T-cell (primary cell): ENCODE results near the gene A3GALT2. TPM values are rescaled to one million over a fixed set of nuclear protein-coding genes. Genes with fewer than 3 reads are reported as not detected.
A peak's percentile ranks its signal among the peaks of the same experiment; 100 is the strongest.

ENCODE experiments used
- ATAC-seq, 4 experiments: fragments of 200-7000 bp in 3 of 4; fragments of 150-1000 bp in 1 of 4; cut with Tn5 transposase; replicated peaks in 1 of 4; 1 replicate in 3 of 4; 2 replicates in 1 of 4; pipeline ENCODE4 v1.10.0; 2021; ENCODE audit warnings: moderate library complexity in 3 of 4, mild to moderate bottlenecking in 2 of 4, moderate number of reproducible peaks in 1 of 4
- CTCF ChIA-PET, 2 donors: fragments of 300-600 bp; sonication (Branson Sonifier 250); formaldehyde crosslinking; loops; one replicate each; lab custom pipeline; 2022; ENCODE audit warnings: antibody characterized with exemption in 2 of 2; lab: Charles Lee
- POLR2A ChIA-PET, 2 donors: fragments of 300-600 bp; sonication (Branson Sonifier 250); formaldehyde crosslinking; loops; one replicate each; lab custom pipeline; 2022; ENCODE audit warnings: antibody characterized with exemption in 2 of 2; lab: Charles Lee
- DNase-seq, 35 experiments: peaks; one replicate each; pipeline versions ENCODE4 v3.0.0 to v3.0.0-alpha.2; 2013 to 2023
- H3K27ac ChIP-seq: one replicate; pipeline ENCODE4 v1.5.1; 2013; ENCODE audit warnings: low read length
- H3K27me3 ChIP-seq, 2 experiments: replicated peaks in 1 of 2; 1 replicate in 1 of 2; 2 replicates in 1 of 2; pipeline versions ENCODE4 v1.6.1 to v1.7.0; 2013; ENCODE audit warnings: low read length in 1 of 2, mixed read lengths in 1 of 2; ENCODE audit not compliant: control insufficient read depth in 2 of 2, insufficient read depth in 2 of 2; ENCODE audit errors: extremely low read depth in 1 of 2
- H3K36me3 ChIP-seq, 2 donors: 1 replicate in 1 of 2; 2 replicates in 1 of 2; pipeline versions ENCODE4 v1.6.1 to v1.7.0; 2013; ENCODE audit warnings: low read length in 1 of 2; ENCODE audit not compliant: control insufficient read depth in 2 of 2, insufficient read depth in 1 of 2; ENCODE audit errors: extremely low read depth in 1 of 2
- H3K4me1 ChIP-seq, 2 experiments: 1 replicate in 1 of 2; 2 replicates in 1 of 2; pipeline versions ENCODE4 v1.6.1 to v1.7.0; 2013; ENCODE audit warnings: low read length in 2 of 2, mixed read lengths in 1 of 2; ENCODE audit not compliant: insufficient read depth in 2 of 2, control insufficient read depth in 1 of 2; ENCODE audit errors: extremely low read depth in 1 of 2
- H3K4me3 ChIP-seq, 2 donors: 1 replicate in 1 of 2; 2 replicates in 1 of 2; pipeline versions ENCODE4 v1.5.1 to v1.7.0; 2013; ENCODE audit warnings: mild to moderate bottlenecking in 2 of 2, low read length in 1 of 2, moderate library complexity in 1 of 2; ENCODE audit not compliant: control insufficient read depth in 1 of 2; ENCODE audit errors: extremely low read depth in 1 of 2
- H3K9me3 ChIP-seq: 2 replicates; pipeline ENCODE4 v1.7.0; 2013
- H3K27ac Mint-ChIP-seq, 2 donors: one replicate each; pipeline ENCODE4 v1.8.0; 2020 to 2021; ENCODE audit warnings: mild to moderate bottlenecking in 2 of 2, mixed read lengths in 2 of 2
- H3K27me3 Mint-ChIP-seq, 2 donors: one replicate each; pipeline ENCODE4 v1.8.0; 2021 to 2022; ENCODE audit warnings: mixed read lengths in 2 of 2
- H3K36me3 Mint-ChIP-seq: one replicate; pipeline ENCODE4 v1.8.0; 2021; ENCODE audit warnings: mixed read lengths
- H3K4me1 Mint-ChIP-seq, 3 donors: one replicate each; pipeline ENCODE4 v1.8.0; 2020 to 2022; ENCODE audit warnings: mixed read lengths in 3 of 3, mild to moderate bottlenecking in 1 of 3
- H3K4me3 Mint-ChIP-seq, 3 donors: one replicate each; pipeline ENCODE4 v1.8.0; 2020 to 2022; ENCODE audit warnings: mild to moderate bottlenecking in 3 of 3, mixed read lengths in 3 of 3, moderate library complexity in 3 of 3
- H3K9me3 Mint-ChIP-seq, 3 donors: one replicate each; pipeline ENCODE4 v1.8.0; 2020 to 2022; ENCODE audit warnings: mixed read lengths in 3 of 3
- WGBS: methylation state at CpG from one replicate; pipeline ENCODE4 v1.1.5; 2013; ENCODE audit warnings: missing lambda C conversion rate; ENCODE audit not compliant: insufficient coverage; 5-methylcytosine and 5-hydroxymethylcytosine counted together
- total RNA-seq, 35 experiments: library from RNA in 6 of 35; stranded (reverse) in 6 of 35; fragments of 120-200 nt in 1 of 35; gene quantifications; one replicate each; pipeline versions ENCODE4 v1.2.1 to v1.2.4 and lab custom pipeline; 2013 to 2026

A3GALT2 gene
- total RNA-seq, 5 donors from 2014 or later (not counting 1 experiment from before 2014, with no cell fraction given) = 0.26 TPM; not detected in 4

- DNase-seq (no peak), ATAC-seq (no peak)
- H3K36me3 Mint-ChIP-seq = no peaks in the 10 kb centered on the region
- Histone ChIP-seq H3K4me1 (peaks cover 9 to 31% of the 10 kb centered on the region in 2 experiments), H3K27ac (no peak overlapping the region), H3K9me3 (no peaks in the 10 kb centered on the region), H3K27me3 (no peaks in the 10 kb centered on the region), H3K4me3 (no peak overlapping the region), H3K36me3 (no peaks in the 10 kb centered on the region)
- peaks cover 45 to 51% (median 46%) of the 10 kb centered on the region in 3 donors for H3K4me1 Mint-ChIP-seq
- no peaks in the 10 kb centered on the region for H3K27me3 Mint-ChIP-seq
- ChIA-PET POLR2A (no interaction called here), CTCF (no interaction called here)
- H3K9me3 Mint-ChIP-seq = no peaks in the 10 kb centered on the region
- no peak overlapping the region for H3K27ac Mint-ChIP-seq
- peak overlapping the region in 1 of 3 donors; percentile 4 for H3K4me3 Mint-ChIP-seq
- WGBS = no CpG with 5 or more reads among the region's 5 CpGs
Measured at GRCh38 chr1:33260439-33260838, 60.5 kb downstream of the A3GALT2 start.

- no peaks in the 10 kb centered on the region for H3K27me3 Mint-ChIP-seq
- Histone ChIP-seq H3K4me3 (no peak overlapping the region), H3K4me1 (peaks cover 9 to 34% of the 10 kb centered on the region in 2 experiments), H3K27me3 (no peaks in the 10 kb centered on the region), H3K27ac (no peak overlapping the region), H3K36me3 (no peaks in the 10 kb centered on the region), H3K9me3 (no peaks in the 10 kb centered on the region)
- H3K9me3 Mint-ChIP-seq = no peaks in the 10 kb centered on the region
- ChIA-PET POLR2A (no interaction called here), CTCF (no interaction called here)
- H3K36me3 Mint-ChIP-seq = no peaks in the 10 kb centered on the region
- peaks cover 45 to 51% (median 45%) of the 10 kb centered on the region in 3 donors for H3K4me1 Mint-ChIP-seq
- H3K4me3 Mint-ChIP-seq = peak overlapping the region in 1 of 3 donors; percentile 96
- DNase-seq = no peak
- ATAC-seq = no peak
- WGBS = 96% methylated on average over 2 of the region's 3 CpGs
- H3K27ac Mint-ChIP-seq = no peak overlapping the region
Measured at GRCh38 chr1:33259879-33260278, 61.0 kb downstream of the A3GALT2 start.

GRCh38 chr1:33258788-33259274, 62.1 kb downstream of the A3GALT2 start:
- Mint-ChIP-seq H3K4me3 (peak overlapping the region; percentile 96 to 98 (median 97)), H3K36me3 (no peaks in the 10 kb centered on the region), H3K4me1 (peaks cover 45 to 51% (median 45%) of the 10 kb centered on the region in 3 donors), H3K27ac (no peak overlapping the region), H3K27me3 (no peaks in the 10 kb centered on the region), H3K9me3 (no peaks in the 10 kb centered on the region)
- no peak overlapping the region for H3K4me3 ChIP-seq
- POLR2A ChIA-PET = no interaction called here
- no CpG with 5 or more reads among the region's 2 CpGs for WGBS
- H3K36me3 ChIP-seq = no peaks in the 10 kb centered on the region
- no peak for ATAC-seq
- no peak overlapping the region for H3K27ac ChIP-seq
- H3K27me3 ChIP-seq = no peaks in the 10 kb centered on the region
- CTCF ChIA-PET = no interaction called here
- DNase-seq = no peak
- H3K9me3 ChIP-seq = no peaks in the 10 kb centered on the region
- peaks cover 9 to 34% of the 10 kb centered on the region in 2 experiments for H3K4me1 ChIP-seq

GRCh38 chr1:33257772-33258712, 62.9 kb downstream of the A3GALT2 start:
- peaks cover 9 to 34% of the 10 kb centered on the region in 2 experiments for H3K4me1 ChIP-seq
- no peaks in the 10 kb centered on the region for H3K9me3 ChIP-seq
- peak overlapping the region; percentile 81 to 93 for H3K4me3 ChIP-seq
- DNase-seq = no peak
- CTCF ChIA-PET = interaction anchor here in 1 of 2 donors (0.7 kb wide), 1 partner anchor 123 kb away, joined by 5 read pairs; no protein-coding TSS in a partner anchor
- POLR2A ChIA-PET = interaction anchor here (0.5 to 0.8 kb wide), 4 partner anchors 9 to 131 kb away, joined by 4 to 9 read pairs (median 4); partner anchors contain the start of gene TRIM62 (in 1 of the 2)
- H3K27me3 Mint-ChIP-seq = no peaks in the 10 kb centered on the region
- H3K4me1 Mint-ChIP-seq = peaks cover 44 to 48% (median 45%) of the 10 kb centered on the region in 3 donors
- H3K36me3 Mint-ChIP-seq = no peaks in the 10 kb centered on the region
- H3K9me3 Mint-ChIP-seq = no peaks in the 10 kb centered on the region
- no peak for ATAC-seq
- peak overlapping the region; percentile 96 to 98 (median 97) for H3K4me3 Mint-ChIP-seq
- H3K27ac ChIP-seq = no peak overlapping the region
- H3K27ac Mint-ChIP-seq = peak overlapping the region in 1 of 2 donors; percentile 94
- H3K27me3 ChIP-seq = no peaks in the 10 kb centered on the region
- H3K36me3 ChIP-seq = no peaks in the 10 kb centered on the region
- WGBS = 70% methylated on average over 4 of the region's 19 CpGs

GRCh38 chr1:33257207-33257771, 63.6 kb downstream of the A3GALT2 start:
- H3K36me3 Mint-ChIP-seq = no peaks in the 10 kb centered on the region
- H3K9me3 Mint-ChIP-seq = no peaks in the 10 kb centered on the region
- 12% methylated on average over 6 of the region's 18 CpGs for WGBS
- H3K27me3 Mint-ChIP-seq = no peaks in the 10 kb centered on the region
- peaks cover 40 to 45% (median 43%) of the 10 kb centered on the region in 3 donors for H3K4me1 Mint-ChIP-seq
- H3K4me1 ChIP-seq = peaks cover 9 to 34% of the 10 kb centered on the region in 2 experiments
- POLR2A ChIA-PET = interaction anchor here (0.6 to 0.8 kb wide), 4 partner anchors 9 to 130 kb away, joined by 4 to 9 read pairs (median 5); no protein-coding TSS in a partner anchor
- CTCF ChIA-PET = interaction anchor here in 1 of 2 donors (0.7 kb wide), 1 partner anchor 122 kb away, joined by 5 read pairs; no protein-coding TSS in a partner anchor
- H3K36me3 ChIP-seq = no peaks in the 10 kb centered on the region
- H3K27ac ChIP-seq = peak overlapping the region; percentile 59
- peak overlapping the region; percentile 94 to 97 for H3K27ac Mint-ChIP-seq
- peak overlapping the region; percentile 96 to 98 (median 97) for H3K4me3 Mint-ChIP-seq
- H3K9me3 ChIP-seq = no peaks in the 10 kb centered on the region
- no peaks in the 10 kb centered on the region for H3K27me3 ChIP-seq
- H3K4me3 ChIP-seq = peak overlapping the region; percentile 81 to 93
- DNase-seq (no peak), ATAC-seq (no peak)
